GOT3 (cell line): ENCODE data around the gene USP14.
"Not testable (repeated sequence)": the region's sequence is repeated elsewhere in the genome, so short reads cannot be mapped to it uniquely, and the experiment has no call there.

ENCODE experiments used
- DNase-seq: peaks from one replicate; lab custom pipeline; 2025; ENCODE audit warnings: mixed read lengths; lab: John Stamatoyannopoulos, UW

USP14 gene

DNA sequence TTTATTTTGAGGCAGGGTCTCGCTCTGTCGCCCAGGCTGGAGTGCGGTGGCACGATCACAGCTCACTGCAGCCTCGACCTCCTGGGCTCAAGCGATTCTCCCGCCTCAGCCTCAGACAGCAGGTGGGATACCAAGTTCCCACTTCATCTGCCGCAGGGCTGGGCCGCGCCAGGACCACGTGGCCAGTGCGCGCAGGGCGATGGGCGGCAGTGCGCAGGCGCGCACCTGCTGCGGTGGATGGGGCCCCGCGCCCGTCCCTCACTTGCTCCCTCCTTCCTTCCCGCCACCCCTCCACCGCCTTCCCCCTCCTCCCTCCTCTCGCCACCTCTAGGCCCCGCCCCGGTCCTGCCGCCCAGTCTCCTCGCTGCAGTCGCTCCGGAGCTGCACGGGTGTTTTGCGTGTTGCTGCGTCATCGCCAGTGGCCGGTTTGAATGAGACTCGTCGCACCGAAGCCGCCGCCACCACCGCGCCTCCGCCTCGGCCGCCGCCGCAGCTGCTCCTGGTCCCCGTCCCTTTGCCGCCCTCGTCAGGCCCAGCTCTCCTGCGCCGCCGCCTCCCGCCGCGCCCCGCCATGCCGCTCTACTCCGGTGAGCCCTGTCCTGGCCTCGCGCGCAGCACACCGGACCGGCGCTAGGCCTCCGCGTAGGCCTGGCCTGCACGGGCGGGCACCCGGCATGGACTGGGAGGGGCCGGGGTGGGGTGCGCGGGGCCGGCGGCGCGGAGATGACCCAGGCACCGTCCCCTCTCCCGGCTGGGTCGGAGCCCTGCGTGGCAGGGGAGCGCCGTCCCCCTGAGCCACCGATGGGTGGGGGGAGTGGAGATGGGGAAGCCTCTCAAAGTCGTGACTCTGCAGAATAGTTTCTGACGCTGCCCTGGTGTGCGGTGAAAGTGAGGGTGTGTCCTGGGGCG is at the start of gene USP14:
TSS of gene USP14 (plus strand) at position 430 of the 909 bp plus-strand sequence. CDS start at position 572, 142 bp downstream.
- peak; percentile 57 for DNase-seq

DNA sequence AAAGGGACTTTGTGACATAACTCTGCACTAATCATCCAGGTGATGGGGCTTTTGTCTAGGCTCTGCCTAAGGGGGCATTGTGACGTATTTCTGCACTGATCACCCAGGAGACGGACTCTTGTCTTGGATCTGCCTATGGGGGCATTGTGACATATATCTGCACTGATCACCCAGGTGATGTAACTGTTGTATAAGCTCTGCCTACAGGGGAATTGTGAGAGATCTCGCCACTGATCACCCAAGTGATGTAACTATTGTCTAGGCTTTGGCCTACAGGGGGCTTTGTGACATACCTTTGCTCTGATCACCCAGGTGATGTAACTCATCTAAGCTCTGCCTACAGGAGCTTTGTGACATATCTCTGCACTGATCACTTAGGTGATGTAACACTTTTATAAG is 49.7 kb upstream of the USP14 start:
- DNase-seq, result not testable (repeated sequence)

DNA sequence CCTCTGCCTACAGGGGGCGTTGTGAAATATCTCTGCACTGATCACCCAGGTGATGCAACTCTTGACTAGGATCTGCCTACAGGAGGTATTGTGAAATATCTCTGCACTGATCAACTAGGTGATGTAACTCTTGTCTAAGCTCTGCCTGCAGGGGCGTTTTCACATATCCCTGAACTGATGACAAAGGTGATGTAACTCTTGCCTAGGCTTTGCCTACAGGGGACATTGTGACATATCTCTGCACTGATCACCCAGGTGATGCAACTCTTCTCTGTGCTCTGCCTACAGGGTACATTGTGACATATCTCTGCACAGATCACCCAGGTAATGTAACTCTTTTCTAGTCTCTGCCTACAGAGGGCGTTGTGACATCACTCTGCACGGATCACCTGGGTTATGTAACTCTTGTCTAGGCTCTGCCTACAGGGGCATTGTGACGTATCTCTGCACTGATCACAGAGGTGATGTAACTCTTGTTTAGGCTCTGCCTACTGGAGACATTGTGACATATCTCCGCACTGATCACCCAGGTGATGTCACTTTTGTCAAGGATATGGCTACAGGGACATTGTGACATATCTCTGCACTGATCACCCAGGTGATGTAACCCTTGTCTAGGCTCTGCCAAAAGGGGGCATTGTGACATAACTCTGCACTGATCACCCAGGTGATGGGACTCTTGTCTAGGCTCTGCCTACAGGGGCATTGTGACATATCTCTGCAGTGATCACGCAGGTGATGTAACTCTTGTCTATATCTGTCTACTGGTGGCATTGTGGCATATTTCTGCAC is 49.0 kb upstream of the USP14 start:
- not testable (repeated sequence) for DNase-seq

DNA sequence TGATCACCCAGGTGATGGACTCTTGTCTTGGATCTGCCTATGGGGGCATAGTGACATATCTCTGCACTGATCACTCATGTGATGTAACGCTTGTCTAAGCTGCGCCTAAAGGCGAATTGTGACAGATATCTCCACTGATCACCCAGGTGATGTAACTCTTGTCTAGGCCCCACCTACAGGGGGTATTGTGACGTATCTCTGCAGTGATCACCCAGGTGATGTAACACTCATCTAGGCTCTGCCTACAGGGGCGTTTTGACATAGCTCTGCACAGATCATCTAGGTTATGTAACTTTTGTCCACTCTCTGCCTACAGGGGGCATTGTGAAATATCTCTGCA is 48.5 kb upstream of the USP14 start:
- not testable (repeated sequence) for DNase-seq

DNA sequence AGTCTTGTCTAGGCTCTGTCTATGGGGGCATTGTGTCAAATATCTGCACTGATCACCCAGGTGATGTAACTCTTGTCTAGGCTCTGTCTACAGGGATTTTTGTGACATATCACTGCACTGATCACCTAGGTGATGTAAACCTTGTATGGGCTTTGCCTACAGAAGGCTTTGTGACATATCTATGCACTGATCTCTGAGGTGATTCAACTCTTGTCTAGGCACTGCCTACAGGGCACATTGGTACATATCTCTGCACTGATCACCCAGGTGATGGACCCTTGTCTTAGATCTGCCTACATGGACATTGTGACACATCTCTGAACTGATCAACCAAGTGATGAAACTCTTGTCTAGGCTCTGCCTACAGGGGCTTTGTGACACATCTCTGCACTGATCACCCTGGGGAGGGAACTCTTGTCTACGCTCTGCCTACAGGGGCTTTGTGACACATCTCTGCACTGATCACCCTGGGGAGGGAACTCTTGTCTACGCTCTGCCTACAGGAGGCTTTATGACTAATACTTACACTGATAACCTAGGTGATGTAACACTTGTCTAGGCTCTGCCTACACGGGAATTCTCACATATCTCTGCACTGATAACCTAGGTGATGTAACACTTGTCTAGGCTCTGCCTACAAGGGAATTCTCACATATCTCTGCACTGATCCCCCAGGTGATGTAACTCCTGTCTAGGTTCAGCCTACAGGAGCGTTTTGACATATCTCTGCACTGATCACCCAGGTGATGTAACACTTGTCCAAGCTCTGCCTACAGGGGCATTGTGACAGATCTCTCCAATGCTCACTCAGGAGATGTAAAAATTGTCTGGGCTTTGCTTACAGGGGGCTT is 47.8 kb upstream of the USP14 start:
- DNase-seq, result not testable (repeated sequence)

DNA sequence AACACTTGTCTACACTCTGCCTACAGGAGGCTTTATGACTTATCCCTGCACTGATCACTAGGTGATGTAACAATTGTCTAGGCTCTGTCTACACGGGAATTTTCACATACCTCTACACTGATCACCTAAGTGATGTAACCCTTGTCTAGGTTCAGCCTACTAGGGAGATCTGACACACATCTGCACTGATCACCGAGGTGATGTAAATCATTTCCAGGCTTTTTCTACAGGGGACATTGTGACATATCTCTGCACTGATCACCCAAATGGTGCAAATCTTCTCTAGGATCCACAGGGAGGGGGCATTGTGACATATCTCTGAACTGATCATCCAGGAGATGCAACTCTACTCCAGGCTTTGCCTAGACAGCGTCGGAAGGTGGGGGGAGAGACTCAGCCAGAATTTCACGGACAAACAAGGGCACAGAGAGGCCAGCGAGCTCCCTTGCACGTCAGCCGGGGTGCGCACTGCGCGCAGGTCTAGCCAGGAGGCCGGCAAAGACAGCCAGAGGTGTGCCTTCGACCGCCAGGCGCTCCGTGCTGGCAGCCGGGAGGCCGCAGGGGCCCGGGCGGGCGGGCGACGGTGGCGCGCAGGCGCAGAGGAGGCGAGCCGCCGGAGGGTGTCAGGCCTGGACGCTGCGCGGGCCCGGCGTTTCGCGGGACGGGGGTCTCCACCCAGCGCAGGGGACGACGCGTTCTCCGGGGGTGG is 46.9 kb upstream of the USP14 start:
- no peak for DNase-seq

DNA sequence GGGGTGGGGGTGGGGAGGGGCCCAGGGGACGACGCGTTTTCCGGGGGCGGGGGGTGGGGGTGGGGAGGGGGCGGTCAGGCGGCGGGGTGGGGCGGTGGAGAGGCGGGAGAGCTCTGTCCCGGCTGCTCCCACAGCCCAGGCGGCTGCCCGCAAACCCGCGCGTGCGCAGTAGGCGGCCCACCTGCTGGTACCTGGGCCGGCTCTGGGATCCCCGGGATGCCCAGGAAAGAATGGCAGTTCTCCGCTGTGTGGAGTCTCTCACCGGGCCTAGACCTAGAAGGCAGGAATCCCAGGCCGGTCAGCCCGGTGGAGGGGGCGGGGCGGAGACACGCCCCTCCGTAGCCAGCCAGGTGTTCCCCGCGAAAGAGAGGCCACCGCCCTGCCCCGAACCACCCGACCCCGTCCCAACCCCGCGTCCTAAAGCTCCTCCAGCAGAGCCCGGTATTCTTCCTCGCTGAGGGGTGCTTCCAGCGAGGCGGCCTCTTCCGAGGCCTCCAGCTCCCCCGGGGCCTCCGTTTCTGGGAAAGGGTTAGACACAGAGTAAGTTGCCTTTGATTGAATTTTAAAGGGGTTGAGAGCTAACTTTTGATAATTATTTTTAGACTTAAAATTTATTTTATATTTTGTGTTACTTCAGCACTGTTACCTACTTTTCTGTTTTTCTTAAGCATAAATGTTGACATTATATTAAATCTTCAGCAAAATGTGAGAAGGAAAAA is 46.2 kb upstream of the USP14 start:
- DNase-seq, result not testable (repeated sequence)

DNA sequence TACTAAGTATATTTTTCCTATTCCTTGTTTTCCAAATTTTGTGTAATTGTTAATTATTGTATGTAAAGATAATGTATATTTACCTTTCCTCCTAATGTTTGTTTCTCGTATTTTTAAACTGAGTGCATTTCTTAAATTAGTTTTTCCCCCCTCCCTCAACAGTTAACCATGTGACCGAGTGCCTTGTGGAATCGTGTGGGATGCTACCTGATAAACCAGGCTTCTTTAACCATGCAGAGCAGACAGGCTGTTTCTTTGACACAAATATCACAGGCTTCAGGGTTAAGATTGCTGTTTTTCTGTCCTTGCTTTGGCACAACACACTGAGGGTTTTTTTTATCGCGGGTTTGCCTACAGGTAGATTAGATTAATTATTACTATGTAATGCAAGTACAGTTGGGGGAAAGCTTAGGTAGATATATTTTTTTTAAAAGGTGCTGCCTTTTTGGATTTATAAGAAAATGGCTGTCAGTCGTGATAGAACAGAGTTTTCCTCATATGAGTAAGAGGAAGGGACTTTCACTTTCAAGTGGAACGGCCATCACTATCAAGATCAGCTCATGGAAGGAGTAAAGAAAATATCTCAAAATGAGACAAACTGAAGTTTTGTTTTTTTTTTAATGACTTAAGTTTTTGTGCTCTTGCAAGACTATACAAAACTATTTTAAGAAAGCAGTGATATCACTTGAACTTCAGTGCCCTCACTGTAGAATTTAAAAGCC is 37.7 kb upstream of the USP14 start:
- not testable (repeated sequence) for DNase-seq

DNA sequence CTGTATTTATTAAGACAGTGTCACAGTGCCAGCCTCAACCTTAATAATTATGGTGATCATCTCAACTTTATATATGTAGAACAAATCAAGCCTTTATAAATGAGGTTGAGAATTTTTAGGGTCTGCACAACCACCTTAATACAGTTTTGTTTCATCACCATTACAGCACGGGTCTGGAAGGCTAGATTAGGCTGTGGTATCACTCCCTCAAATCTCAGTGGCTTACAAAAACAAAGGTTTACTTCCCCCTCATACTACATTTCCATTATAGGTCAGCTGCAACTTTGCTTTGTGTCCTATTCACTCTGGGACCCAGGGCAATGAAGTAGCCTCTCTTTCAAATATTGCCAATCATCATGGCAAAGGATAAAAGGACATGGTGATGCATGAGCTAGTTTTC is 23.3 kb upstream of the USP14 start:
- DNase-seq, result no peak

DNA sequence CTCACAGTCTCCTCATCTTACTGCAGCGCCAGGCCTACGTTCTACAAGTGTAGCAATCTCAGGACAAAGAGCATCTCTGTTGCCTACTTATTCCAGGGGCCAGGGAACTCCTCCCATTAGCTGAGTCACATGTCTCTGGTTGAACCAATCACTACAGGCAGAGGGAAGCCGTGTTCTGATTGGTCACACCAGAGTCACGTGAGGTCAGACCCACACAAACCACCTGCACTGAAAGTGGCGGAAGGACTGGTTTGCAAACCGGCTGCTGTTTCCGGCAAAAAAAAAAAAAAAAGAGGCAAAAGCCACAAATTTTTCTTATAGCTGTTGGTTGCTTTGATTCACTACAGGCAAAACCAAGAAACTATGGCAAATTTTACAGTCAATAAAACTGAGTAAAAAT is 21.9 kb upstream of the USP14 start:
- no peak for DNase-seq

DNA sequence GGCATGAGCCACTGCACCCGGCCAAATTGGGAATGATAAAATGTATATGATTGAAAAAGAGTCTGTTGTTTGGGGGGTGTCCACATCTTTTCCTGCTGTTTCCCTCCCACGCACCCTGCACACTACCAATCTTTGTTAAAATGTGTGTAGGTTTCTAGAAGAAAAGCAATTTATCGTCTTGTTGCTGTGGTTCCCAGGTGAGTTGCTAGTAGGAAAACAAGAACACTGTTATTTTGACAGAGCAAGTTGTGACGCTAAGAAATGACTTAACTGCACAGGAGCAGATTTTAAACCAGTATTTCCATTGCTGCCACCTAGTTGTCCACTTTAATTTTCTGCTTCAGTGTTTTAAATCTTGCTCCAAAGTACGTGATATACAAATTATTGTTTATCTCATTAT is 21.0 kb upstream of the USP14 start:
- no peak for DNase-seq

DNA sequence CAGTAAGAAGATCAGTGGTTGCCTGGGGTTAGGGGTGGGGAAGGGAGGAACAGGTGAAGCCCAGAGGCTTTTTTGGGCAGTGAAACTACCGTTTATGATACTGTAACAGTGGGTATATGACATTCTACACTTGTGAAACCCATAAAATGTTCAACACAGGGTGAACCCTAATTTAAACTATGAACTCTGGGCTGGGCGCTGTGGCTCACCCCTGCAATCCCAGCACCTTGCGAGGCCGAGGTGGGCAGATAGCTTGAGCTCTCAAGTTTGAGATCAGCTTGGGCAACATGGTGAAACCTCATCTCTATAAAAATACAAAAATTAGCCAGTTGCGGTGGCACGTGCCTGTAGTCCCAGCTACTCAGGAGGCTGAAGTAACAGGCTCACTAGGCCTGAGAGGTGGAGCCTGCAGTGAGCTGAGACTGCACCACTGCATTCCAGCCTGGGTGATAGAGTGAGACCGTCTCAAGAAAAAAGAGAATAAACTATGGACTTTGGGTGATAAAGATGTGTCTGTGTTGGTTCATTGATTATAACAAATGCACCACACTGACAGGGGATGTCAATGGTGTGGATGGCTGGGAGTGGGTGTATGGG is 17.6 kb upstream of the USP14 start:
- no peak for DNase-seq

DNA sequence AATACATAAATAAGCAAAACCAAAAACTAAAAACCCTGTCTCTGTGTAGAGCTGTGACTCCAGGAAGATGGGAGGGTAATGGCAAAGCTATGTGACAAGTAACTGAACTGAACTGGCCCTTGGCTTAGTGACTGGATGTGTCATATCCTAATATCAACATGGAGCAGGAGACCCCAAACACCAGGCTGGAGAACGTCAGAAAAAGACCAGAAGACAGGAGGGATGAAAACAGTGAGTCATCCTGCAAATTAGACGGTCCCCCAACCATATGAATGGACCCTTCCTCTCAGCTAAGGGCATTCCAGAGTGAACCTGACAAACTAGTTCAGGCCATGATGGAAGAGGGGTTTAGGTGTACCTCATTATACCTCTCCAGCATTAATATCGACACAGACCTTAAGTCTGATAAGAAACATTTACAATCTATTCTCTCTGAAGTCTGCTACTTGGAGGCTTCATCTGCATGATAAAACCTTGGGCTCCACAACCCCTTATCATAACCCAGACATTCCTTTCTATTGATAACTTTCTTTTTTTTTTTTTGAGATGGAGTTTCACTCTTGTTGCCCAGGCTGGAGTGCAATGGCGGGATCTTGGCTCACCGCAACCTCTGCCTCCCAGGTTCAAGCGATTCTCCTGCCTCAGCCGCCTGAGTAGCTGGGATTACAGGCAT is 15.6 kb upstream of the USP14 start:
- DNase-seq, result not testable (repeated sequence)

DNA sequence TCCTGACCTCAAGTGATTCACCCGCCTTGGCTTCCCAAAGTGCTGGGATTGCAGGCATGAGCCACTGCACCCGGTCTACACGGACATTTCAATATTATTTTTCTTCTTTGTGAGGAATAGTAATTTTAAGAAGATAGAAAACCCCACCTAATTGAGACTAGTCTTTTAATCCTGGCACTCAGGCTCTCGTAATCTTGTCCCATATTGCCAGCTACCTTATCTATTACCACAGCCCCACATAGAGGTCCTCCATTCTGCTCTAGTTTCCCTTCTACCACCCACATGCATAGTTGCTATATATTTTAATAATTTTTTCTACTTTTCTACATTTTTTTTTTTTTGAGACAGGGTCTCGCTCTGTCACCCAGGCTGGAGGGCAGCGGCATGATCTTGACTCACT is 9.5 kb upstream of the USP14 start:
- no peak for DNase-seq

DNA sequence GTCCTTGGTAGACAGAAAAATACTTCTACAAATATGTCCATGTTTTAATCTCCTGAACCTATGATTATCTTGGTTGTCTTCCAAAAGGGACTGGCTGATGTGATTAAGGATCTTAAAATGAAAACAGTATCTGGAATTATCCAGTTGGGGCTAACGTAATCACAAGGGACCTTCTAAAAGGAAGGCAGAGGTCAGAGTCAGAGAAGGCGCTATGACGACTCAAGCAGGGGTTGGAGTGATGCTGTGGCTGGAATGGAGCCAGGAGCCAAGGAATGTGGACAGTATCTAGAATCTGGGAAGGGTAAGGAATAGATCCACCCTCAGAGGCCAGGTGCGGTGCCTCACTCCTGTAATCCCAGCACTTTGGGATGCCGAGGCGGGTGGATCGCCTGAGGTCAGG is 4.2 kb upstream of the USP14 start:
- DNase-seq, result no peak

DNA sequence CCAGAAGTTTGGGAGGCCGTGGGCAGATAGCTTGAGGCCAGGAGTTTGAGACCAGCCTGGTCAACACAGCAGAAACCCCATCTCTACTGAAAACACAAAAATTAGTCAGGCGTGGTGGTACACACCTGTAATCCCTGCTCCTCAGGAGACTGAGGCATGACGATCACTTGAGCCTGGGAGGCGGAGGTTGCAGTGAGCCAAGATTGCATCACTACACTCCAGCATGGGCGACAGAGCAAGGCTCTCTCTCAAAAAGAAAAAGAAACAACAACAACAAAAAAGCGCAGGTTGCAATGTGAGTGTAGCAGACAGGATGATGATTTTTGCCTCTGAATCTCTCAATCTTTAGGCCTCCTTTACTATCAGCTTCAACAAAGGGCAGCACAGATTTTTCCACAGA is 2.7 kb upstream of the USP14 start:
- no peak for DNase-seq

DNA sequence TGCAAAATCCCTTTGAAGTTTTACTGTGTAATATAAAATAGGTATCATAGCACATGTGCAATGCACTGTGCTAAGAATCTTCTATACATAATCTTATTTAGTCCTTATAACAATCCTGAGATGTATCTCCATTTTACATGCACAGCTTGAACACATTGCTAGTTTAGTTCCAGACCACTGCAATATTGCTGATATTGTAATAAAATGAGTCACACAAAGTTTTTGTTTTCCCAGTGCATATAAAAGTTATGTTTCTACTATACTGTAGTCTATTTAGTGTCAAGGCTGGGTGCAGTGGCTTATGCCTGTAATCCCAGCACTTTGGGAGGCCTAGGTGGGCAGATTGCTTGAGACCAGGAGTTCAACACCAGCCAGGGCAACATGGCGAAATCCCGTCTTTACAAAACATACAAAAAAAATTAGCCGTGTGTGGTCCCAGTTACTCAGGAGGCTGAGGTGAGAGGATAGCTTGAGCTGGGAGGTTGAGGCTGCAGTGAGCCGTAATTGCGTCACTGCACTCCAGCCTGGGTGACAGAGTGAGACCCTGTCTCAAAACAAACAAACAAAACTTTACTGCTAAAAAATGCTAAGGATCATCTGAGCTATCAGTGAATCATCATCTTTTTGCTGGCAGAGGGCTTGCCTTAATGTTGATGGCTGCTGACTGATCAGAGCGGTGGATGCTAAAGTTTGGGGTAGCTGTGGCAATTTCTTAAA is 1.7 kb upstream of the USP14 start:
- DNase-seq, result no peak

DNA sequence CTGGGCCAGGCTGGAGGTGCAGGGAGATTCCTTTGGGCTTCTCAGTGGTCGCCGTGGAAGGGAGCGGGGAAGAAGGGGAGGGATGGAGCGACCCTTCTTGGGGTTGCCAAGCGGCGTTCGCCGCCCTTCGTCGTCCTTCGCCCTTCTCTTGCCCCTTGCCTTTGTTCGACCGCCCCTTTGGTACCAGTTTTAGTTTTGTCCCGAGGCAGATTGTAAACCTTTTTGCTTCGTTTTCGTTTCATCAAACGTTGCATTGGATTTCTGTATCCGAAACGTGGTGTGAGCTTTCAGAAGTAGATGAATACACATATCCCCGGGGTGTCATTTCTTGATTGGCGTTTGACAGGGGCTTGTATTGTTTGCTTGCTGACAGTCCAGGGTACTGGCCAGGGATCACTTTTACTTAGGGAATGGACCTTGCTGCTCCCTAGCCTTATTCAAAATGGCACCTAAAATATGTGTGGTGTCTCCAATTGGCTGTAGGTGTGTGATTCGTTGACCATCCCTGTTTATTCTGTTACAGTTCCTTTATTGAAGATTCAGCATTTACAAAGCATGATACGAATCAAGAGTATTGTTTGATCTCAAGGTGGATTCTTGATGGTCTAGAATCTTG is 788 bp downstream of the USP14 start:
- DNase-seq, result no peak
